GOT3 (cell line): Measurements from ENCODE around the gene GDF7.

Experiments
- DNase-seq: peaks from one replicate; lab custom pipeline; 2025; ENCODE audit warnings: mixed read lengths; lab: John Stamatoyannopoulos, UW

GDF7 gene

DNA sequence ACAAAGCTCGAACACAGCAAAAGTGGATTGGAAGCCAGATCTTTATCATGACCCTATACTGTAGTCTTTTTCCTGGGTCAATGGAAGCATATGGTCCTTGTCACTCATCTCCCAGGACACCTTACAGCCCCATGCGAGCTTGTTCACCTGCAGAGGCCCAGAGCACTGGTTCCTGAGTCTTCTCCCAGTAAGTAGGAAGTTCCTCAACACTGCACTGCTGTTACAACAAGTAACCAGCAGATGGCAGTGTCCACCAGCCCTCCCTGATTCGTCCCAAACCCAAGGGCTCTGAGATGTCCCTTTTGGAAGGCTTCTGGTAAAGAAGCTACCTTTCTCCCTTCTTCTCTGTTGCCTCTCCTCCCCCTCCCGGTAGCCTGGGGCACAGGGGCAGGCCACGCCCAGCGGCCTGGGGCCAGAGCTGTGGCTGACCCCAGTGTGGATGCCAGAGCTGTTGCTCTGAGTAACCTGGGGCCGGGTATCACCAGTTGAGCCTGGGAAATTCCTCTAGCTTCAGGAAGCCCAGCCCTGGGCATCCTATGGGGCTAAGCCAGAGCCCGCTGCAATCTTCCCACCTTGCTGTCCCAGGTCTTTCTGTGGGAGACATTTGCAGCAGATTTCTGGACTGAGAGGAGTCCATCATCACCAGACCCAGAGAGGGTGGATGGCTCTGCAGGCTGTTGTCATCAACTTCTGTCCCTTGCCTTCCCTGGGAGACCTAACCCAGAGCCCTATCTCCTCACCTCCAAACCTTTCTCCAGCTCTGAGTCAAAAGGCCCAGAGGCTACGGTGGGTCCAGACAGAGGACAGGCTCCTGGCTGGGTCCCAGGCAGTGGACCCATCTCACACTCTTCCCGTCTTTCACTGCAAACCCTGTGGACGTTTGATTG lies 5.3 kb upstream of the GDF7 start:
- DNase-seq: peak; percentile 11

GRCh38 chr2:20662308-20662937 lies 4.5 kb upstream of the GDF7 start:
- DNase-seq: no peak

- no peak for DNase-seq
These were observed 3.5 kb upstream of the GDF7 start for GRCh38 chr2:20663196-20664070.

DNA sequence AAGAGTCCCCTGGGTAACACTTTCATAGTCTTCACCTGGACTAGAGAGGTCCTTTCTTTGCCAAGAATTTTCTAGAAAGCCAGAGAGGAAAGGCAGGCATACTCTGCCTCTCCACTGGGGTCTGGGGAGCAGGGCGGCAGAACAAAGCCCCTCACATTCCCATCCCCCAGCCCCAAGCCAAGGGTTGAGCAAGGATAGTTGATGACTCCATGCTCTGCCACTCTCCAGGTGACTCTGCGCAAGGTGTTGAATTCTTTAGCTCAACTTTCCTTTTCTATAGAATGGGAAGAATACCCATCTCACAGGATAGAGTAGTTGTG lies 2.9 kb upstream of the GDF7 start:
- no peak for DNase-seq

GRCh38 chr2:20664431-20665242 lies 2.3 kb upstream of the GDF7 start:
- no peak for DNase-seq

- DNase-seq: no peak
These were observed 1.5 kb upstream of the GDF7 start for GRCh38 chr2:20665243-20666004.

DNA sequence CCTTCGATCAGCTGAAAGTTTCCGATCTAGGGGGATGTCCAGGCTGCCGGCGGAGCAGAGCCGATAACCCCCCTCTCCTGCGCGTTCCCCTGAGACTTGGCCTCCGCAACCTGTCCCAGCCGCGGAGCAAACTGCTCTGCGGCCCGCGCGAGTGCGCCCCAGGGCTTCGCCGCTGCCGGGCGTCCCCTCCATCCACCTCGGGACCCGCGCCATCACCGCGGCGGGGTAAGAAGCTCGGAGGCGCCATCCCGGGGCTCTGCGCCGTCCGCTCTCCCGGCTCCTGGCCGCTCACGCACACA lies 990 bp upstream of the GDF7 start:
- no peak for DNase-seq

DNA sequence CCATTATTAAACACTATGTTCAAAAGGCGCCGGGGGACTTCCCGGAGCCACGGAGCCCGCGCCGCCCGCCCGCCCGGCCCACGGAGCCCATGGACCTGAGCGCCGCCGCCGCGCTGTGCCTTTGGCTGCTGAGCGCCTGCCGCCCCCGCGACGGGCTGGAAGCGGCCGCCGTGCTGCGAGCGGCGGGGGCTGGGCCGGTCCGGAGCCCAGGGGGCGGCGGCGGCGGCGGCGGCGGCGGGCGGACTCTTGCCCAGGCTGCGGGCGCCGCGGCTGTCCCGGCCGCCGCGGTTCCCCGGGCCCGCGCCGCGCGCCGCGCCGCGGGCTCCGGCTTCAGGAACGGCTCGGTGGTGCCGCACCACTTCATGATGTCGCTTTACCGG lies 197 bp downstream of the GDF7 start:
- DNase-seq: no peak

GRCh38 chr2:20667531-20668401 lies 822 bp downstream of the GDF7 start:
- DNase-seq: no peak

- no peak for DNase-seq
These were observed 1.5 kb downstream of the GDF7 start for GRCh38 chr2:20668451-20668850.

DNA sequence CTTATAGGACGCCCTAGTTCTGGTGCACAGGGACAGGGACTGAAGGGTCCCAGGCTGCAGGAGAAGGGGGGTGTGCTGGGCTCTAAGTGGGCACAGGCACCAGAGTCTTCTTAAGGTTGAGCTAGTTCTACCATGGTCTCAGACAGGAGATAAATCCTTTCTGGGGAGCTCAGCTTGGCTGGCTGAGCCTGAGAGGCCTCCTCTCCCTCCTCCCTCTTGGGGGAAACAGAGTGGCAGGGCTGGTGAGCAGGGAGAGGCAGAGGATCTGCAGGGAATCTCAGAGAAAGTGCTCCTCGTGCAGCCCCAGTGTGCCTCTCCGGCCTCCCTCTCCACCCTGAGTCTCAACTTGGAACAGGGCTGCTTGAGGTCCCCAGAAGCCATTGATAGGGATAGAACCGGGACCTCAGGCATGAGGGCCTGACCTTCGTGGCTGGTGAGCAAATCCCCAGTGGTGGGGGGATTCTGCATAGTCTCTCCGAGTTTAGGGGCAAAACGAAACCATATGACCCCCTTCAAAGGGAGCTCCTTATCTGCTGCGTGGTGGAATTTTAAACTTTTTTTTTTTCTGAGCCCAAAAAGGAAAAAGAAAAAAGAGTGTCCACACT lies 2.0 kb downstream of the GDF7 start:
- no peak for DNase-seq

DNA sequence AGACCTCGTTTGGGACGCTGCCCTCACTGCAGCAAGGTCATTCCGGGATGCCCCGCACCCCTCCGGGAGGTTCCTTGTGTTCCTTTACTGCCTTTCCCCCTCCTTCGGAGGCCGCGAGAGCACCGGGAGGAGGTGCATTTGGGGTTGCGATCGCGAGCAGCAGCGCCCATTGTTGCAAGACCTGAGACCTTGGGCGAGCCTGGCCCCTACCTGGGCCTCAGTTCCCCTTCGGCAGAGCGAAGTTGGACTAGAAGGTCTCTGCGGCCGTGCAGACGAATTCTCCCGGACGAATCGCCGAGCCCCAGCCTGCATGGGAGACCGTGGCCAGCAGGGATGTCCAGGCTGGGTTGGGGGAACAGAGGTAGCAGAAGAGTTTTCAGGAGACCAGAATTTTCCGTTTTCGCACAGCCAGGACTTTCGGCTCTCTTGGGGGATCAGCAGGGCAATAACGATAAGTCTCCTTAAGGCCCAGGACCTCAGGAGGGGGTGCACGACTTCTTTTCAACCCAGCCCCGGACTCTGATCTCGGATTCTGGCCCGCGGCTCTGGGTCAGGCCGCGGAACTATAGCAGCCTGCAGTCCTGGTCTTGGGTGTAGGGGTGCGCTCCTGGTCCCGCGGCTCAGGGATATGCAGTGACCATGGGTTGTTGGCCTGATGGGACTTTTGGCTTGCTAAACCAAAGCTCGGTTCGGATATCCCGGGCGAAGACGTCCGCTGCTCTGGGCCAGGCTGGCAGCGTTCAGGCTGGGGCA lies 2.8 kb downstream of the GDF7 start:
- DNase-seq: no peak

- no peak for DNase-seq
These were observed 3.5 kb downstream of the GDF7 start for GRCh38 chr2:20670315-20671035.

- no peak for DNase-seq
These were observed 4.2 kb downstream of the GDF7 start for GRCh38 chr2:20671036-20671735.

DNA sequence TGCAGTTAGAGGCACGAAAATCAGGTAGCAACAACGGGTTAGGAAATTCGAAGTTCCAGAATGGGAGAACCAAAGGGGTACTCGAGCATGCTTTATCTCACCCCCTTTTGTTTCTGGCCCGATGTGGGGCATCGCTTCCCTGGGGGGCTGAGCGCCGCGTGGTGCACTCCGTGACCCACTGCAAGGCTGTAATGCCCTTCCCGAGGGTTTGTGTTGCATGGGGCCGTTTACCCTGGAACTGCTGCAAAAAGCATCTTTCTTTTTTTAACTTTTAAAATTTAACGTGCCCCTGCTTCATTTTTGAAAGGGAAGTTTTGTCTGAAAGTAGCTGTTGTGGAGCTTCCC lies 4.8 kb downstream of the GDF7 start:
- DNase-seq: no peak

DNA sequence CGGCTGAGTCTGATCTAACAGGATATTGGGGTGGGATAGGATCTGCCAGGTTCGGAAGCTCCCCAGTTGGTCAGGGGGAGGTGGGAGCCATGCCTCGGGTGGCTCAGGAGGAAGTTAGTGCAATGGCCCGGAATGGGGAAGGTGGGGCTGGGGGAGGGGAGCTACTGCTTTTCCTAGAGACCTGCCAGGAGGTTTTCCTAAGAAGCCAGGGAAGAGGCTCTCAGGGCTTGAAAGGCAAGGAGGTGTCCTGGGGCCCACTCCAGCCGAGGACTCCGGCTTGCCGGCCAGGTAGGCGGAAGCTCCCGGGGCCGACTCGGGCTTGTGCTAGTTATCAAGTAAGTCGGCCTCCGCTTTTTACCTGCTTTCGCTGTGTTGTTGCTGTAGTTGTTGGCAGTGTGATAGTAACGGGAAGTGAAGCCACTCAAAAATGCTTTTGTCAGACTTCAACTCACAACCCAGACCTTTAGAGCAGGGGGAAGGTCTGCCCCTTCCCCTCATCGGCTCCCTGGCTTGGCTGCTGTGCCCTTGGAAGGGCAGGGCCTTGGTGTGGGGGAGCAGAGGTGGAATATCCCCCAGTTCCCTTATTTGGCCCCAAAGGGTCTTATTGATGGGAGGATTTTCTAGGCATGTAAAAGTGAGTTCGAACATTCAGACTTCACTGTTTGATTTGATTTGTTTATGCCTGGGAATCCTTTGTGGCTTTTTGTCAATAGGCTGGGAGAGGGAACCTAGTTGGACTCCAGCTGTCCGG lies 5.4 kb downstream of the GDF7 start:
- no peak for DNase-seq

GRCh38 chr2:20673686-20674308 lies 6.9 kb downstream of the GDF7 start:
- no peak for DNase-seq
